Stimulated activated CD8-positive, alpha-beta memory T cell treated with anti-CD3 and anti-CD28 coated beads, Interleukin-12 subunit alpha, Interleukin-12 subunit beta, amount 100 ng/mL, for 24 hours (primary cell): ENCODE measurements around the gene ZFP1.

Source experiments
- DNase-seq: peaks from one replicate; pipeline ENCODE4 v3.0.0-alpha.2; 2020; ENCODE audit errors: extremely low read depth

The ZFP1 gene

GRCh38 chr16:75148311-75149195 is at the start of gene ZFP1:
Gene ZFP1 (plus strand): TSS chr16:75148524. CDS start chr16:75152952, 4,428 bp downstream.
- peak; percentile 78 for DNase-seq

GRCh38 chr16:75099075-75099667 is 49.2 kb upstream of the ZFP1 start:
- DNase-seq: no peak

GRCh38 chr16:75099738-75100602 is 48.4 kb upstream of the ZFP1 start:
- no peak for DNase-seq

- no peak for DNase-seq
These were observed 47.7 kb upstream of the ZFP1 start for GRCh38 chr16:75100603-75100990.

GRCh38 chr16:75101635-75102034 is 46.7 kb upstream of the ZFP1 start:
- DNase-seq: no peak

- DNase-seq: no peak
These were observed 45.7 kb upstream of the ZFP1 start for GRCh38 chr16:75102595-75102994.

- no peak for DNase-seq
These were observed 44.3 kb upstream of the ZFP1 start for GRCh38 chr16:75103994-75104393.

GRCh38 chr16:75104836-75105235 is 43.5 kb upstream of the ZFP1 start:
- DNase-seq: no peak

GRCh38 chr16:75105306-75106061 is 42.8 kb upstream of the ZFP1 start:
- DNase-seq: no peak

GRCh38 chr16:75106351-75107274 is 41.7 kb upstream of the ZFP1 start:
- DNase-seq: no peak

GRCh38 chr16:75107505-75107904 is 40.8 kb upstream of the ZFP1 start:
- no peak for DNase-seq

GRCh38 chr16:75108792-75109731 is 39.3 kb upstream of the ZFP1 start:
- peak; percentile 53 for DNase-seq

- DNase-seq: no peak
These were observed 38.5 kb upstream of the ZFP1 start for GRCh38 chr16:75109732-75110243.

- DNase-seq: peak; percentile 45
These were observed 37.4 kb upstream of the ZFP1 start for GRCh38 chr16:75110637-75111513.

GRCh38 chr16:75111514-75111940 is 36.8 kb upstream of the ZFP1 start:
- no peak for DNase-seq

- no peak for DNase-seq
These were observed 36.2 kb upstream of the ZFP1 start for GRCh38 chr16:75111961-75112733.
